NCI-H2227 (cell line): ENCODE results near the gene HMGN2.
A peak's percentile ranks its signal among the peaks of the same experiment; 100 is the strongest.

ENCODE experiments used
- DNase-seq: peaks from one replicate; lab custom pipeline; 2025; ENCODE audit not compliant: unreplicated experiment; lab: John Stamatoyannopoulos, UW

Gene HMGN2

DNA sequence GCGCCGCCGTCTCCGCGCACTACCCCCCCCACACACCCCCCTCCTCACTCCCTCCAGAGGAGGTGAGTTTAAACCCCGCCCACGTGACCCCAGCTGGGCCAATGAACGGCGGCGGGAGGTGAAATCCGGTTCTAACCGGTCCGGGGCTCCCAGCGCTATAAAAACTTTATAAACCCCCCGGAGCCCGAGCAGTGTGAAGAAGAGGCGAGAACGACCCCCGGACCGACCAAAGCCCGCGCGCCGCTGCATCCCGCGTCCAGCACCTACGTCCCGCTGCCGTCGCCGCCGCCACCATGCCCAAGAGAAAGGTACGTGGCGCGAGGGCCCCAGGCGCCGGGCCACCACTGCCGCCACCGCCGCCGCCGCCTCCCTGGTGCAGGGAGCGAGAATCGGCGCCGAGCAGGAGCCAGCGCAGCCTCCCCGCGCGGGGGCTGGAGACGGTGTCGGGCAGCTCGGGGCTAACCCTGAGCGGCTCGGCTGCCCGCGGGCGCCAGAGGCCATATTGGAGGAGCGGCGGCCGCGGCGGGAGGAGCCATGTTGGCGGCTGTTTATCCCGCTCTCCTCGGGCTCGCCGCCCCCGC lies at the start of gene HMGN2:
TSS of gene HMGN2 (plus strand) at position 121 of the 581 bp plus-strand sequence. CDS start at position 294, 173 bp downstream.
- DNase-seq: peak; percentile 97

DNA sequence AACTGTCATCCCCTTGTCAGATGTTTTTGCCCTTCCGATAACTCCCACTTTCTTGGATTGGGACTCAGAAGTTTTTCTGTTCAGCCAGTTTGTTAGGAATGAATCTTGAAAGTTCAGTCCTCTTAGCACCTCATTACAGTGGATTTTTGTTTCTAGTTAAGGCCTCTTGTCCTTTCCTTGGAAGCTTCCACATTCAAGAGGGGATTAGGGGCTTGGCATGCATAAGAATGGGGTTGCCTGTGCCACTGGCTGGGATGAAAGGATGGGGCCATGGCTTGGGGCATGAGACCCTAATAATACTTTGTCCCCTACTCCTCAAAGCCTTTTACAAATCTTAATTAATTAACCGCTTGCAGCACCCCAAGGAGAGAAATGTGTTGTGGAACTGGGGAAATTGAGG lies 42.5 kb upstream of the HMGN2 start:
- no peak for DNase-seq

DNA sequence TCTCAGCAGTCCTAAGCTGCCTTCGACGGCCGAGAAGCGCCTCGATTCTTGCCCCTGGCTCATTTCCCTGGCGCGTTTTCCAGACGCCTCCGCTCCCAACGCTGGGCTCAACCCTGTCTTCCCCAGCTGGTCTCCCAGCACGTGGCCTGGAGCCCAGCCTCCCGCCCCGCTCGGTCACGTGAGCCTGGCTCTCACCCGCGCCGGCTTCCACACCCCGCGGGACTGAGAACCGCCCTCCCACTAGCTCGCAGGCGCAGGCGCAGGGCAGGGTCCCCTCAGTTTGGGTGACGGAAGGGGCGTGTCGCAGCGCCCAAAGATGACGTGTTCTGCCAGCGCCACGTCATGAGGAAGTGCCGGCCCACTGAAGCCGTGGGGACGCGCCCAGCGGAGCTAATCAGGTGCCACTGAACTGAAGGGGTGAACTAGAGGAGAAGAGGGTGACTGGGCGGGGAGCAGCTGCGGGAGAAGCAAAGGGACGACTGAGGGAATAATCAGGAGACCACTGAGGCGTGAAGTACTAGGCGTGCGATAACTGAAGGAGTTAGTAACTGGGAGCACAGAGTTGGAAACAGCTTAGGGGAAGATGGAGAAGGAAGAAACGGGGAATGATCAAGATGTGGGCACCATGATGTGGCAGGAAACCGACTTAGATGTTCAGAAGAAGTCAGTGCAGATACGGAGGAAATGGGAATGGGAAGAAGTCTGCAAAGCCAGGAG lies 40.1 kb upstream of the HMGN2 start, which contains the start of gene DHDDS:
TSS of gene DHDDS (plus strand) at position 343 of the 717 bp plus-strand sequence. CDS start 625 bp downstream, outside the sequence.
- DNase-seq: peak; percentile 100

DNA sequence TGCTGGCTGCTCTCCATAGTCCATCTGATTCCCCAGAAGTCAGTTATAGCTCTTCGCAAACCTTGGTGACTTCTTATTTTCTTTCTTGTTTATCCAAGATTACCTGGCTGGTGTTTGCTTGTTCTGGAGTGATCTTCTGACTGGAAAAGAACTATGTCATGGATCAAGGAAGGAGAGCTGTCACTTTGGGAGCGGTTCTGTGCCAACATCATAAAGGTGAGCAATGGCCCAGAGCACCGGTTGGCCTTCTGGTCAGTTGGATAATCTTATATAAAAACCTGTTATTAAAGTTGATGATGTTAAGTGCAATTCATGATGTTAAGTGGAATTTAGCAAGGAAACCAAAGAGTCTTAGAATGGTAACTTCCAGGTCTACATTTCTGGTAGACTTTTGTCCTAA lies 39.4 kb upstream of the HMGN2 start:
- DNase-seq: no peak

DNA sequence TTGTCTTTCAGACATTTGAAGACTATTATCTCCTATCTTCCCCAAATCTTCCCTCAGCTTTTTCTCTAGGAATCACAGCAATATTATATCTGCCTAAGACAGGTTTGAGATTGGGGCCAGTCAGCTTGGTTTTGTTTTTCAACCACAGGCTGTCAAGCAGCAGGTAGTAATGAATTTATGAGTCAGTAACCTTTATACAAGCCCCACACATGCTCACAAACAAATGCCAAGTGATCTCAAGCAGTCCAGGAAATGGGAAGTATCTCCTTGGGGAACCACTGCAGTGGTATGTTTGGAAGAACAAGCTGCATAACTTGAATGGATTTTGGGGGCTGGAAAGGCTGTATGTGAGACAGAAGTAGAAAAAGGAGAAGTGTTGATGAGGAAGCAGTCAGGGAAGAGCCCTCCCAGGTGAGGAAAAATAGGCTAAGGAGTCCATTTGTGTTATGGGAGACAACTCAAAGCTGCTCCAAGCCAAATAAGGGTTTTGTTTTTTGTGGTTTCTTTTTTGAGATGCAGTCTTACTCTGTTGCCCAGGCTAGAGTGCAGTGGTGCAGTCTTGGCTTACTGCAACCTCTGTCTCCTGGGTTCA lies 38.0 kb upstream of the HMGN2 start:
- no peak for DNase-seq

DNA sequence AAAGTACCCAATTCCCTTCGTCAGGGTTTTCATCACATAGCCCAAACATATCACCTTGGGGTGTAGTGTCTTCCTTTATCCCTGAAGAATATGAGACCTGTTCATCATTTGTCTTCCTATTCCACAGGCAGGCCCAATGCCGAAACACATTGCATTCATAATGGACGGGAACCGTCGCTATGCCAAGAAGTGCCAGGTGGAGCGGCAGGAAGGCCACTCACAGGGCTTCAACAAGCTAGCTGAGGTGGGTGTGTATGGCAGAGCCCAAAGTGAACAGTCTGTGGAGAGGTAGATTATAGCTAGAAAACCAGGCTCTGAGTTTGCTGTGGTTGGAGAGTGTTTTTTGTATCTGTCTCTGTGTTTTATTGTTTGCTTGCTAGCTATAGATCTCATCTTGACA lies 34.2 kb upstream of the HMGN2 start:
- DNase-seq: no peak

DNA sequence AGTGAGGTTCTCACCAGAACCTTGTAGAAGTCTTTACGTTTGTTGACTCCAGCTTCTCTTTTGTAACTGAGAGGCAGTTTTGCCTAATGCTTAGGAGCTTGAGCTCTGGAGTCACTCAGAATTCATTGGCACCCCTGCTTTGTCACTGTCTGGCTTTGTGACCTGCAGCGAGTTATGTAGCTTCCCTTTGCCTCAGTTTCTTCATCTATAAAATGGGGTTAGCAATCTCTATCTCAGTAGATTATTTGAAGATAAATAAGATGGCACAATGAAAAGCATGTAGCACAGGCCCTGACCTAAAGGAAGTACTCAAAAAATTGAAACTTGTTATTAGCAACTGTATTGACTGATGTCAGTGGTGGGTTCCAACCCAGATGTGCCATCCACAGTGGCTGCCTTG lies 32.0 kb upstream of the HMGN2 start:
- no peak for DNase-seq

DNA sequence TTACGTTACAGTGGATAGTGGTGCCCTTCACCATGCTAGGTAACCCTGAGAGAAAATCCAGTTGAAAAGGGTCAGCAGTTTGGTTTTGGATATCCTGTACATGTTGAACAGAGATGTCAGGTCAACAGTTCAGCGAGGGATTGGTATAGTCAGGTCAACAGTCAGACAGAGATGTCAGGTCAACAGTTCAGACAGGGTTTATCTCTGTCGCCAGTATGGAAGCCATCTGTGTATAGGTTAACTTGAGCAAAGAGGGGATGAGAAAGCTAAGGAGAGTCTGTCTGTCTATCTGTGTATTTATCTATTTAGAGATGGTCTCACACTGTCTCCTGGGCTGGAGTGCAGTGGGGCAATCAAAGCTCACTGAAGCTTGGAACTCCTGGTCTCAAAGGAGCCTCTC lies 22.4 kb upstream of the HMGN2 start:
- no peak for DNase-seq

DNA sequence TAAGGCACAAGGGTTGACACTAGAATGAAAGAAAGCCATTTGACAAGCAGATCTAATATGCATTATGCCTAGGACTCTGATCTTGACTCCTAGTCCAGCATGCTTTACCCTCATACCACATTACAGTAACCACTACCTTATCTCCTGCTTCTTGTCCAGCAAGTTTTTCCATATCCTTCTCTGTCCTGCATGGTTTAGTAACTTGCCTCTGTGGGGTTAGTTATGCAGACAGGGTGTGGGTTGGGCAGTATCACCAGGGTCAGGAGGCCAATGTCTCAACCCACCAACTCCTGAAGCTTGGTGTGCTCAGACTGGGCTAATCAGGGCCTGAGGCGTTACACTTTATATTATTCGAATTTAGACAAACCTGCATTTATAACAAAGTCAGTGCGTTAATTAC lies 21.3 kb upstream of the HMGN2 start:
- DNase-seq: no peak

DNA sequence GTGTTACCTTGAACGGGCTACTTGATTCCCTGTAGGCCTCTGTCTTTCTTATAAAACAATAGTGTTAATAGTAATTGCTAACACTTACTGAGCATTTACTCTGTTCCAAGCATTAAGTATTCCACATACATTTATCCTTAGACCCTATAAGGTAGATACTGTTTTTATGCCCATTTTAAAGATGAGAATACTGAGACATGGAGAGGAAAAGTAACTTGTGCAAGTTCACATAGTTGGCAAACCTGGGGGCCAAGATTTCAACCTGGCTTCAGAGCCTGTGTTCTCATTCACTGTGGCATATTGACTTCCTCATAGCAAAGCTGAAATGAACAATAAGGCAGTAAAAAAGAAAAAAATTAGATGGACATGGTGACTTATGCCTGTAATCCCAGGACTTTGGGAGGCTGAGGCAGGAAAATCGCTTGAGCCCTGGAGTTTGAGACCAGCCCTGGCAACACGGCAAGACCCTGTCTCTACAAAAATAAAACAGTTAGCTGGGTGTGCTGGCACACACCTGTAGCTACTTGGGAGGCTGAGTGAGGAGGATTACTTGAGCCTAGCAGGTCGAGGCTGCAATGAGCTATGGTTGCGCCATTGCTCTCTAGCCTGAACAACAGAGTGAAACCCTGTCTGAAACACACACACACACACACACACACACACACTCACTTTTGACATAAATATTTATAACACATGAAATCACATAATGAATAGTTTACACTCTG lies 19.6 kb upstream of the HMGN2 start:
- DNase-seq: no peak

DNA sequence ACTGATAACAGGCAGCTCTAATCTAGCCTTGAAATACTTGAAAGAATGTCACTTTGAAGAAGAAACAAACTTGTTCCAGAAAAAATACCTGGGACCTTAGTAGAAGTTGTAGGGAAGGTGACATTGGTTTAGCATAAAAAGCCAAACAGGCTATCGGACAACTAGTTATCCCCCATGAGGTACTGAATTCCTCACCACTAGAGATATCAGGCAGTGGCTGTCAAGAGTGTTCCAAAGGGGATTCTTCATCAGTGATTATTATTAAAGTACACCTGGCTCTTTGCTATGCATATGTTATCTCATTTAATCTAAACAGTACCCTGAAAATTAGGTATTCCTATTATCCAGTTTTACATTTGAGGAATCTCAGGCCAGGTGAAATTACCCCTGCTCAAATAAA lies 13.1 kb upstream of the HMGN2 start:
- DNase-seq: no peak

DNA sequence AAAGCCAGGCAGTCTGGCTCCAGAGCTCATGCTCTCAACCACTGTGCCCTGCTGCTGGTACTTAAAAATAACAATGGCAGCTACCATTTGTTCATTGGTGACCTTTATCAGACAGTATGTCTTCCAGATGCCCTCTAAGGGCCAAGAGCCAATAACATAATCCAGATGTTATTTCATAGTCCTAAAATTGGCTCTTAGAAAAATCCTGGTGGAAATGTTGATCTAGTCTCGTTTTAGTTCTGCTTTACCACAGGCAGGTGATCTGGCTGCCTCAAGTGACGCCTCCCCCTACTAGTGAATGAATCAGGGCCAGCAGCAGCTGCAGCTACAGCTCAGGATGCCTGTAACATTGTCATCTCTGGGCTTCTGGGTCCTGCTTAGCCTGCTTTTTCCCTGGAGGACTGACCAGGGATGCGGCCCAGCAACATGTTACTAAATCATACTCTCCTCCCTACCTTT lies 12.6 kb upstream of the HMGN2 start:
- no peak for DNase-seq

DNA sequence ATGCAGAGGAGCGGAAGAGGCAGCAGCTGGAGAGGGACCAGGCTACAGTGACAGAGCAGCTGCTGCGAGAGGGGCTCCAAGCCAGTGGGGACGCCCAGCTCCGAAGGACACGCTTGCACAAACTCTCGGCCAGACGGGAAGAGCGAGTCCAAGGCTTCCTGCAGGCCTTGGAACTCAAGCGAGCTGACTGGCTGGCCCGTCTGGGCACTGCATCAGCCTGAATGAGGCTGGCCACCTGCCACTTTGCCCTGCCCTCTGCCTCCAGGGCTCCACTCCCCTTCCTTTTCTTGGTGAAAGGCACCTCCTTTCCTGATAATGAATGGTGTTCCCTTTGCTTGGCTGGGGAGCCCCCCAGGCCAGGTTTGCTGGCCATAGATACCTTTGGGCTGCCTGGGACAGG lies 3.3 kb upstream of the HMGN2 start:
- DNase-seq: peak; percentile 41

DNA sequence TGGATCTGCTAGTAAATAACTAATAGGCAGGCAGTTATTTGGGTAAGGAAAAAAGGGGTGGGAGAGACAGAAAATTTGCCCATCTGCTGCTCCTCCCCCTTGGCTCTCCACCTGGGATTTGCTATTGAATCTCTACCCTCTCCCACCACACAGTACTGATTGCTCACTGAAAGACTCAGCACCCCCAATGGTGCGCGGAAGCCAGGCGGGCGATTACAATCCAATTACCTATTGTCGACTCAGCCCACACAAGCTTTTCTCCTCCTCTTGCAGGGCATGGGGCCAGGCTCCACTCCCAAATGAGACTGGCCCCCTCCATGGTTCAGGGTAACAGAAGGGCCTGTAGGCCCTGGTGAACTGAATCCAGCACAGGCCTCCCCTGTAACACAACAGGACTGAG lies 2.7 kb upstream of the HMGN2 start:
- DNase-seq: peak; percentile 89

DNA sequence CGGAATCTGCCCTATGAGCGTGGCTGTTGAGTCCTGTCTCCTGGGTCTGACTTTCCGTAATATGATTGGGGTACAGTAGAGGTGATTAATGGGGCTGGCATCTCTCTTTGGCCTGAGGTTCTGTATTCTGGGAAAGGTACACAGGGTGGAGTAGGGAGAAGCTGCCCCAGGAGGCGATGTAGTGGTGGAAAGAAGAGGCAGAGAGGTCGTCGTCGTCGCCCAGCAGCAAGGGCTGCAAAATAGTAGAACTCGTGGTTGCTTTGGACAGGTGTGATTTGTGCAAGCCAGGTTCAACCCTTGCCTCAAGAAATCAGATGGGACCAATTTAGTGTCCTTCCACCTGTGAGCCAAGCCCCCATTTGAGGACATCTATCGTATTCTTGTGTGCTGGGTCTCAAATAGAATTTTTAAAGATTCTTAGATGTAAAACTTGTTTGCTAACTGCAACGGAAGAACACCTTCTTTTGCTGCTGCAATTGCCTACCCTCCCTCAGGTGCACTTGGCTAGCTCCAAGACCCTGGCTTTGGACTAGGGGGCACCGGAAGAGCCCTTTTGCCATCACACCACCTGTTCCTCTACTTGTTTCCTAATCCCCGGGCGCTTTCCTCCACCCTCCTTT lies 1.3 kb upstream of the HMGN2 start:
- DNase-seq: no peak

DNA sequence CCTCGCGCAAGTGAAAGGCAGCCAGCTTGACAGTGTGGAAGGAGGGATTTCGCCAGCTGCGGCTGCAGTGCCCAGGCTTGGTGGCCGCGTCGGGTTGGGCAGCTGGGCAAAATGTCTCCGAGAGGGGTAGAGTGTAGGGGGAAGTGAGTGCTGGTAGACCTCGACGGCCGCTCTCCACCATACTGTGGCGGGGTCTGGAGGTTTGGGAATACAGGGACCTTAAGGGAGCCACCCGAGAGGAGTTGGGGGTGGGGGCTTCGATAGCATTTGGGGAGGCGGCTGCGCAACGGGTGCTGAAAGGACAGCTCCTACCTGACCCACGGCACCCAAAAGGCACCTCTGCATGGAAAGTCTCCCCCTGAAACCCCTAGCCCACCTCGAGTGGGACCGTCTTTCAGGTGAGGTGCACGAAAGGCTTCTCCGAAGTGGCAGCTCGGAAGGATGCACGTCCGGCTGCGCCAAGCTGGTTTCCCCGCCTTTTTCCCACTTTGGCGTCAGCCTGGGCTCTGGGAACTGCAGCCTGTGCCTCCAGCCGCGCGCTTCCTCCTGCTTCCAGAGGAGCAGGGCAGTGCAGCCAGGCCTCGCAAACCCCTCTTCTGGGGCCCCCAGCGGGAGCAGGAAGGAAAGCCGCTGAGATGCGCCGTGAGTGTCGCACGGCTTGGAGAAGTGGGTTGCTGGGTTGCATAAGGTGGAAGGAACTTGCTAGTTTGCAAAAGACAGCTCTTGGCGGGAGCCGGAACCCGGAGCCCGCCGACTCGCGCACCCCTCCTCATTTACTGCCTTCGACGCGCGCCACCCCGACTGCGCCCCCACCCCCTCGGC lies 531 bp upstream of the HMGN2 start:
- DNase-seq: peak; percentile 92

DNA sequence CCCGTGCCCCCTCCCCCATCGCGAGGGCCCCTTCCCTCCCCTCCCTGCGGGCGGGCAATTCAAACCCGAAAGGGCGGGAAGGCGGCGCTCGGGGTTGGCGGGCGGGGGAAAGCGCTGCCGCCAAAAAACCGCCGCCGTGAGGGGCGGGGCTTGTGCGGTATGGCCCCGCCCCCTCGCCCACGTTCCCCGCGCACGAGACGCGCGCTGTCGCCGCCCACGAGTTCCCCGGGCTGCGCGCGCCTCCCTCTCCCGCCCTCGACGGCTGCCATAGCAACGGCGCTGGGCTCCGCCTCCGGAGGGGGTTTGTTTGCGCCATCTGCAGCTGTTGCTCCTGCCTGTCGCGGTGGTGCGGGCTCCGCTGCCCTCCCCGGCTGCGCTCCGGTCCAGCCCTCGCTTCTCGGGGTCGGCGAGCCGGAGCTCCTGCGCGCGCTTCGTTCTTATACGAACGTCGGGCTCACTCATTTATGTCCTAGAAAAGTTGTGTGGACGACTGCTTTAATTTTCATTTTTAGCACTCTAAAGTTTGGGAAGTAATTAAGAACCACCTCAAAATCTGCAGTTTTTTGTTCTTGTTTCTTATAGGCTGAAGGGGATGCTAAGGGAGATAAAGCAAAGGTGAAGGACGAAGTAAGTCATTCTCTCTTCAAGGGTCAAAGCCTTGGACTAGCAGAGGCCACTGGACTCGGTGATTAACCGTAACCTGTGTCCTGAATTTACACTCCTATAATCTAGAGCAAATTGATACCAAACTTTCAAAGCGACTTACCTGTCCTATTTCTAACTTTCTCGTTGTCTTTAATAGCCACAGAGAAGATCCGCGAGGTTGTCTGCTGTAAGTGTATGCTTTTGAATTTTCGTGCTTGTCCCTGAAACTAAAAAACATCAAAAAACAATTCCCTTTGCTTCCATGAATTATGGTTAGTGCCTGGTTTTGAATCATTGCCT lies 933 bp downstream of the HMGN2 start:
- peak; percentile 98 for DNase-seq

DNA sequence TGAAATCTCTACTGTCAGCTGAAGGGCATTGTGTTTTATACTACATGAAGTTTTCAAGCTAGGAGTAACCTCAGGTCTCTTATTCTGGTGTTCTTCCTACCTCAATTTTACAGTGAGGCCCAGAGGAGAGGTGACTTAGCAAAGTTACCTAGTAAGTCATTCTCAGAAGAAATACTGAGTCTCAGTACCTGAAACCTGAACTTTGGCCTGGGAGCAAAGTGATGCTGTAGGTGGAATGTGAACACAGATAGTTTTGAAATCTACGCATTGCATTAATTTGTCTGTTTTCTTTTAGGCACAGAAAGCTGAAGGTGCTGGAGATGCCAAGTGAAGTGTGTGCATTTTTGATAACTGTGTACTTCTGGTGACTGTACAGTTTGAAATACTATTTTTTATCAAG lies 2.6 kb downstream of the HMGN2 start:
- DNase-seq: no peak

DNA sequence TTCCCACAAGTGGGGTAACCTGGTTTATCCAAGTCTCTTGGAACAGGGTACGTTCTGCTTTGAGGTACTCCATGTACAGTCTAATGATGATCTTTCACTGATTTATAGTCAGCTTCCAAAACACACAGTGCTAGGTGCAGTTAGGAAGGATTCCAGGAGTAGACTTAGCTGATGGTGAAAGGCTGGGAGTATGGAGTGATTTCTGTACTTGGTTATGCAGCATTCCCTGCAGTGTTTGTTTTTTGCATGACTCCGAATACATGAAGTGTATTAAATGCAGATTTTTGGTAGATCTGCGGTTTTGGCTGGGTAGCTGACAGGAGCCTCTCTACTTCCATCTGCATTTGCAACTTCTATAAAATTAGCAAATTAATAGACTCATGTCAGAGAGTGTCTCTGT lies 3.7 kb downstream of the HMGN2 start:
- DNase-seq: no peak
